GM23338 (cell line): ENCODE results near the gene FADD. TPM values are rescaled to one million over a fixed set of nuclear protein-coding genes. Genes with fewer than 3 reads are reported as not detected.

ENCODE experiments used
- ATAC-seq: fragments of 200-7000 bp; cut with Tn5 transposase; 3 replicates; pipeline ENCODE4 v1.9.1; 2020
- DNase-seq: peaks from one replicate; pipeline ENCODE4 v3.0.0-alpha.2; 2015; ENCODE audit warnings: low spot score
- H2AFZ ChIP-seq: fragments of 200-600 bp; sonication (generic); 2 replicates; pipeline ENCODE4 v1.8.0; 2016; ENCODE audit warnings: antibody characterized with exemption, mild to moderate bottlenecking, moderate library complexity
- H3F3A ChIP-seq: fragments of 200-600 bp; sonication (generic); replicated peaks from 2 replicates; pipeline ENCODE4 v1.8.0; 2017; ENCODE audit warnings: antibody characterized with exemption, mixed run types, low read depth
- H3K27ac ChIP-seq: fragments of 200-600 bp; sonication (generic); 2 replicates; pipeline ENCODE4 v1.6.1; 2016; ENCODE audit warnings: low read depth
- H3K27me3 ChIP-seq: fragments of 200-600 bp; sonication (generic); 2 replicates; pipeline ENCODE4 v1.8.0; 2016; ENCODE audit warnings: mild to moderate bottlenecking, mixed run types, moderate library complexity; ENCODE audit not compliant: insufficient read depth
- H3K36me3 ChIP-seq: fragments of 200-600 bp; sonication (generic); 2 replicates; pipeline ENCODE4 v1.8.0; 2016; ENCODE audit warnings: mild to moderate bottlenecking; ENCODE audit not compliant: insufficient read depth
- H3K4me1 ChIP-seq: fragments of 200-600 bp; sonication (generic); 2 replicates; pipeline ENCODE4 v1.8.0; 2016; ENCODE audit warnings: mild to moderate bottlenecking, moderate library complexity; ENCODE audit not compliant: insufficient read depth
- H3K4me2 ChIP-seq: fragments of 200-600 bp; sonication (generic); 2 replicates; pipeline ENCODE4 v1.7.1; 2017; ENCODE audit warnings: mixed run types
- H3K4me3 ChIP-seq: fragments of 200-600 bp; sonication (generic); 2 replicates; pipeline ENCODE4 v1.6.1; 2016; ENCODE audit warnings: mixed run types
- H3K79me2 ChIP-seq: fragments of 200-600 bp; sonication (generic); replicated peaks from 2 replicates; pipeline ENCODE4 v1.8.0; 2017; ENCODE audit warnings: mild to moderate bottlenecking; ENCODE audit not compliant: insufficient read depth
- H3K9me2 ChIP-seq: fragments of 200-600 bp; sonication (generic); 2 replicates; pipeline ENCODE4 v1.8.0; 2017; ENCODE audit not compliant: insufficient read depth
- H4K20me1 ChIP-seq: fragments of 200-600 bp; sonication (generic); replicated peaks from 2 replicates; pipeline ENCODE4 v1.8.0; 2017; ENCODE audit warnings: mild to moderate bottlenecking; ENCODE audit not compliant: insufficient read depth
- H3K27ac Mint-ChIP-seq: 2 replicates; pipeline ENCODE4 v1.8.0; 2020; ENCODE audit warnings: inconsistent platforms, mild to moderate bottlenecking, moderate library complexity, mixed read lengths
- H3K27me3 Mint-ChIP-seq: 3 replicates; pipeline ENCODE4 v1.8.0; 2022; ENCODE audit warnings: low read depth, mild to moderate bottlenecking, moderate library complexity, mixed read lengths, inconsistent platforms; ENCODE audit not compliant: insufficient read depth, poor library complexity
- H3K36me3 Mint-ChIP-seq: 3 replicates; pipeline ENCODE4 v1.8.0; 2021; ENCODE audit warnings: low read depth, mild to moderate bottlenecking, inconsistent platforms, moderate library complexity, mixed read lengths
- H3K4me1 Mint-ChIP-seq: 3 replicates; pipeline ENCODE4 v1.8.0; 2020; ENCODE audit warnings: mild to moderate bottlenecking, inconsistent platforms, mixed read lengths
- H3K4me3 Mint-ChIP-seq: 3 replicates; pipeline ENCODE4 v1.8.0; 2021; ENCODE audit warnings: moderate library complexity, mild to moderate bottlenecking, inconsistent platforms, mixed read lengths
- H3K9me3 Mint-ChIP-seq: 3 replicates; pipeline ENCODE4 v1.8.0; 2020; ENCODE audit warnings: moderate library complexity, mild to moderate bottlenecking, inconsistent platforms, mixed read lengths
- CREB1 ChIP-seq: fragments of 250-450 bp; sonication (Bioruptor Pico); IDR thresholded peaks from 2 replicates; pipeline ENCODE4 v1.5.0; 2020; ENCODE audit warnings: low read depth, mild to moderate bottlenecking, moderate library complexity
- CTCF ChIP-seq, 2 experiments: fragments of 200-600 bp in 1 of 2; sonication (generic) in 1 of 2; conservative IDR thresholded peaks; 2 replicates each; pipeline versions ENCODE4 v1.5.1 to v1.6.1; 2016 to 2017; ENCODE audit warnings: antibody characterized with exemption in 2 of 2, low read depth in 2 of 2, mild to moderate bottlenecking in 2 of 2, moderate library complexity in 1 of 2
- ETS1 ChIP-seq: IDR thresholded peaks from 2 replicates; pipeline ENCODE4 v1.6.1; 2016; ENCODE audit warnings: antibody characterized with exemption
- EZH2 ChIP-seq: fragments of 200-600 bp; sonication (generic); IDR thresholded peaks from one replicate; pipeline ENCODE4 v1.8.0; 2017; ENCODE audit warnings: antibody characterized with exemption, mild to moderate bottlenecking, low read depth; ENCODE audit not compliant: unreplicated experiment
- EZH2phosphoT487 ChIP-seq: fragments of 200-600 bp; sonication (generic); IDR thresholded peaks from one replicate; pipeline ENCODE4 v1.8.1; 2018; ENCODE audit warnings: antibody characterized with exemption; ENCODE audit not compliant: unreplicated experiment
- JUNB ChIP-seq: IDR thresholded peaks from one replicate; pipeline ENCODE4 v1.6.1; 2016; ENCODE audit warnings: antibody characterized with exemption; ENCODE audit not compliant: unreplicated experiment
- NANOG ChIP-seq: IDR thresholded peaks from 2 replicates; pipeline ENCODE4 v1.6.1; 2016; ENCODE audit warnings: antibody characterized with exemption, borderline replicate concordance
- POLR2AphosphoS5 ChIP-seq: IDR thresholded peaks from 2 replicates; pipeline ENCODE4 v1.6.1; 2016; ENCODE audit warnings: antibody characterized with exemption, low read depth
- STAT1 ChIP-seq: IDR thresholded peaks from one replicate; pipeline ENCODE4 v1.6.1; 2016; ENCODE audit warnings: antibody characterized with exemption; ENCODE audit not compliant: unreplicated experiment
- ZNF114 ChIP-seq: fragments of 250-450 bp; sonication (Bioruptor Pico); IDR thresholded peaks from 2 replicates; pipeline ENCODE4 v1.5.0; 2020; ENCODE audit warnings: mild to moderate bottlenecking, moderate library complexity
- ZNF331 ChIP-seq: fragments of 250-450 bp; sonication (Bioruptor Pico); IDR thresholded peaks from 2 replicates; pipeline ENCODE4 v1.5.0; 2020; ENCODE audit warnings: low read depth, mild to moderate bottlenecking, moderate library complexity
- polyA plus RNA-seq: library from polyadenylated mRNA; unstranded; fragments of >200 nt; fragmentation: Nextera tagmentation; extraction: Ambion mirVana; gene quantifications from 2 replicates; pipeline ENCODE4 v1.2.1, GENCODE V29; 2016
- total RNA-seq: library from RNA; depleted of rRNA; stranded (reverse); fragments of >200 nt; shearing (Covaris generic); gene quantifications from 2 replicates; pipeline ENCODE4 v1.2.3, GENCODE V29; 2014

The FADD gene
- total and polyA plus RNA-seq, 2 experiments from 2014 or later: 19.7 to 65.8 TPM

- H4K20me1 ChIP-seq: no peaks in the 10 kb centered on the region
- no peak overlapping the region for H2AFZ ChIP-seq
- H3K27ac ChIP-seq: no peak overlapping the region
- H3K36me3 ChIP-seq: no peaks in the 10 kb centered on the region
- no peaks in the 10 kb centered on the region for H3K4me1 Mint-ChIP-seq
- DNase-seq (no peak), ATAC-seq (no peak)
- H3K4me1 ChIP-seq: no peaks in the 10 kb centered on the region
- H3K4me3 Mint-ChIP-seq: no peak overlapping the region
- no peak for TF ChIP-seq CREB1 (CRISPR knock-in tag)
- TF ChIP-seq NANOG: no peak
- no peak for TF ChIP-seq ETS1
- no peak for TF ChIP-seq EZH2
- TF ChIP-seq ZNF114: no peak
- no peak for TF ChIP-seq EZH2phosphoT487
- H3K79me2 ChIP-seq: no peaks in the 10 kb centered on the region
- no peaks in the 10 kb centered on the region for H3K9me2 ChIP-seq
- H3K27me3 ChIP-seq: no peaks in the 10 kb centered on the region
- H3K9me3 Mint-ChIP-seq: no peaks in the 10 kb centered on the region
- peaks cover 11% of the 10 kb centered on the region for H3K27me3 Mint-ChIP-seq
- no peak overlapping the region for H3K4me2 ChIP-seq
- no peaks in the 10 kb centered on the region for H3F3A ChIP-seq
- no peak overlapping the region for H3K27ac Mint-ChIP-seq
- H3K36me3 Mint-ChIP-seq: no peaks in the 10 kb centered on the region; the same call in 2 of the 3 replicates
- no peak overlapping the region for H3K4me3 ChIP-seq
Measured at GRCh38 chr11:70185348-70186055, 17.6 kb upstream of the FADD start.

- Histone ChIP-seq H3K79me2 (no peaks in the 10 kb centered on the region), H3K4me1 (no peaks in the 10 kb centered on the region), H3K36me3 (no peaks in the 10 kb centered on the region), H3K4me3 (no peak overlapping the region), H3K9me2 (no peaks in the 10 kb centered on the region), H3K27me3 (no peaks in the 10 kb centered on the region), H3K4me2 (no peak overlapping the region), H4K20me1 (no peaks in the 10 kb centered on the region), H3F3A (0 out of 2 replicates have a peak, but pooled peaks cover 3% of the 10 kb centered on the region), H2AFZ (no peak overlapping the region), H3K27ac (no peak overlapping the region)
- no peak for DNase-seq
- Mint-ChIP-seq H3K27ac (no peak overlapping the region), H3K27me3 (peaks cover 12% of the 10 kb centered on the region), H3K9me3 (no peaks in the 10 kb centered on the region; the same call in 2 of the 3 replicates), H3K4me1 (peaks cover 2% of the 10 kb centered on the region; the same call in 1 of the 3 replicates), H3K36me3 (no peaks in the 10 kb centered on the region; the same call in 2 of the 3 replicates), H3K4me3 (no peak overlapping the region)
- ATAC-seq: no peak
- no peak for TF ChIP-seq ZNF114
- no peak for TF ChIP-seq NANOG
- TF ChIP-seq CREB1 (CRISPR knock-in tag): no peak
- TF ChIP-seq EZH2: no peak
- TF ChIP-seq STAT1: no peak
- no peak for TF ChIP-seq ETS1
- no peak for TF ChIP-seq CTCF (conservative IDR thresholded peaks at IDR 0.05; ENCODE audit: low read depth in 2 of 2)
- TF ChIP-seq ZNF331: no peak
- no peak for TF ChIP-seq JUNB
- no peak for TF ChIP-seq POLR2AphosphoS5
Measured at GRCh38 chr11:70186420-70186819, 16.7 kb upstream of the FADD start.
